C4-2B (cell line): ENCODE data around the gene LRRC8E.
"Not testable (repeated sequence)": the region's sequence is repeated elsewhere in the genome, so short reads cannot be mapped to it uniquely, and the experiment has no call there.

Experiments
- H3K27ac ChIP-seq: fragments of 450-650 bp; 2 replicates; pipeline ENCODE4 v1.5.1; 2017
- ZFX ChIP-seq: fragments of 450-650 bp; IDR thresholded peaks from 2 replicates; pipeline ENCODE4 v1.6.1; 2017
- TF ChIP-seq, protein P1 (sequence below): fragments of 450-650 bp; conservative IDR thresholded peaks from 2 replicates; pipeline ENCODE4 v1.5.1; 2017; ENCODE audit warnings: mild to moderate bottlenecking

The LRRC8E gene

GRCh38 chr19:7914099-7914498, 25.8 kb downstream of the LRRC8E start:
- no peak for TF ChIP-seq ZFX
- TF ChIP-seq, protein P1, sequence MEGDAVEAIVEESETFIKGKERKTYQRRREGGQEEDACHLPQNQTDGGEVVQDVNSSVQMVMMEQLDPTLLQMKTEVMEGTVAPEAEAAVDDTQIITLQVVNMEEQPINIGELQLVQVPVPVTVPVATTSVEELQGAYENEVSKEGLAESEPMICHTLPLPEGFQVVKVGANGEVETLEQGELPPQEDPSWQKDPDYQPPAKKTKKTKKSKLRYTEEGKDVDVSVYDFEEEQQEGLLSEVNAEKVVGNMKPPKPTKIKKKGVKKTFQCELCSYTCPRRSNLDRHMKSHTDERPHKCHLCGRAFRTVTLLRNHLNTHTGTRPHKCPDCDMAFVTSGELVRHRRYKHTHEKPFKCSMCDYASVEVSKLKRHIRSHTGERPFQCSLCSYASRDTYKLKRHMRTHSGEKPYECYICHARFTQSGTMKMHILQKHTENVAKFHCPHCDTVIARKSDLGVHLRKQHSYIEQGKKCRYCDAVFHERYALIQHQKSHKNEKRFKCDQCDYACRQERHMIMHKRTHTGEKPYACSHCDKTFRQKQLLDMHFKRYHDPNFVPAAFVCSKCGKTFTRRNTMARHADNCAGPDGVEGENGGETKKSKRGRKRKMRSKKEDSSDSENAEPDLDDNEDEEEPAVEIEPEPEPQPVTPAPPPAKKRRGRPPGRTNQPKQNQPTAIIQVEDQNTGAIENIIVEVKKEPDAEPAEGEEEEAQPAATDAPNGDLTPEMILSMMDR, result no peak

DNA sequence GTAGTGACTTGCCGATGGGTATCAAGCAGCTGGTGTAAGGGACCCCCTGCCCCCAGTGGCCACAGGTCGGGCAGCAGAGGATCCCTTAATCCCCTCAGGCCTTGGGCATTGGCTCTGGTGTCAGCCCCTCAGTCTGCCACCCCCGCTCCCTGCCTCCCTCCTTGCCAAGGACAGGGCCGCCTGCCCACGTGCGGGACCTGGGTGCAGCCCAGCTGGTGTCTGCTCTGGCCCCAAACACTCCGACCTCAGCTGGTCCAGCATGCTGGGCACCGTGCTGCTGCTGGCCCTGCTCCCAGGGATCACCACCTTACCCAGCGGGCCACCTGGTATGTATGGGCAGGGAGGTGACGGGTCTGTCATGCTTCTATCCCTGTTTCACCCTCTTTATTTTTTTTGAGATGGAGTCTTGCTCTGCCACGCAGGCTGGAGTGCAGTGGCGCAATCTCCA, 26.3 kb downstream of the LRRC8E start, which contains the start of gene TGFBR3L:
Gene TGFBR3L (plus strand): TSS at position 233 of the 448 bp plus-strand sequence.
- TF ChIP-seq ZFX, result no peak
- TF ChIP-seq, protein P1, result no peak
- H3K27ac ChIP-seq, result peak within 1 kb of the TSS; percentile 78; the same call in 1 of the 2 replicates

More at GRCh38 chr19:7914099-7914498, 25.8 kb downstream of the LRRC8E start:
- H3K27ac ChIP-seq, result no peak overlapping the region

DNA sequence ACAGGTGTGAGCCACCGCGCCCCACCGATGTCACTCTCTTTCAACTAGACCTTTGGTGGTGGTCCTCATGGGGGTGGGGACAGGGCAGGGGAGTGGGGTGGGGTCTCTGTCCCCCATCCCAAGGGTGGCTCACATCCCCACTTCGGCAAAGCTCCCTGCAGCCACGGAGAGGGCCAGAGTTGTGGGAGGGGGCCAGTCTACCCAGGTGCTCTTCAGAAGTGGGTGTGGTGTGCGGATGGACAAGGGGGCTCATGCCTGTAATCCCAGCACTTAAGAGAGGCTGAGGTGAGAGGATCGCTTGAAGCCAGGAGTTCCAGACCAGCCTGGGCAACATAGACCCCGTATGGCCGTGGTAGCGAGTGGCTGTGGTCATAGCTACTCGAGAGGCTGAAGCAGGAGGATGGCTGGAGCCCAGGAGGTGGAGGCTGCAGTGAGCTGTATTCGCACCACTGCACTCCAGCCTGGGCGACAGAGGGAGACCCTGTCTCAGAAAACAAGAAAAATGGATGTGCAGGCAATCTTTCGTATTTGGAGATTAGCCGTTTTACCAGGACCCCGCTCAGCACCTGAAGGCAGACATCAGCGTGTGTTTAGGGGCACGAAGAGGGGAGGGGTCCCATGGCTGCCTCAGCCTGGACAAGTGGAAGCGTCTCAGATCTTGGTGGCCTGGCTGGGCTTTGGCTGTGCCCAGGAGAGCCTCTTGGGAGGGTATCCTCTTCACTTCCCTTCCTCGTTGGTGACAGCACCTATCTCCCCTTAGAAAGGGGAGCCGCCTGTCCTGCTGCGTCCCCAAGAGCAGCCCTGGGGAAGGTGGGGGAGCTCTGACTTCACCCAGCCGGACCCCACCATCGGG, 27.2 kb downstream of the LRRC8E start:
- no peak for TF ChIP-seq ZFX
- TF ChIP-seq, protein P1, result no peak
- peak overlapping the region; percentile 78 for H3K27ac ChIP-seq

DNA sequence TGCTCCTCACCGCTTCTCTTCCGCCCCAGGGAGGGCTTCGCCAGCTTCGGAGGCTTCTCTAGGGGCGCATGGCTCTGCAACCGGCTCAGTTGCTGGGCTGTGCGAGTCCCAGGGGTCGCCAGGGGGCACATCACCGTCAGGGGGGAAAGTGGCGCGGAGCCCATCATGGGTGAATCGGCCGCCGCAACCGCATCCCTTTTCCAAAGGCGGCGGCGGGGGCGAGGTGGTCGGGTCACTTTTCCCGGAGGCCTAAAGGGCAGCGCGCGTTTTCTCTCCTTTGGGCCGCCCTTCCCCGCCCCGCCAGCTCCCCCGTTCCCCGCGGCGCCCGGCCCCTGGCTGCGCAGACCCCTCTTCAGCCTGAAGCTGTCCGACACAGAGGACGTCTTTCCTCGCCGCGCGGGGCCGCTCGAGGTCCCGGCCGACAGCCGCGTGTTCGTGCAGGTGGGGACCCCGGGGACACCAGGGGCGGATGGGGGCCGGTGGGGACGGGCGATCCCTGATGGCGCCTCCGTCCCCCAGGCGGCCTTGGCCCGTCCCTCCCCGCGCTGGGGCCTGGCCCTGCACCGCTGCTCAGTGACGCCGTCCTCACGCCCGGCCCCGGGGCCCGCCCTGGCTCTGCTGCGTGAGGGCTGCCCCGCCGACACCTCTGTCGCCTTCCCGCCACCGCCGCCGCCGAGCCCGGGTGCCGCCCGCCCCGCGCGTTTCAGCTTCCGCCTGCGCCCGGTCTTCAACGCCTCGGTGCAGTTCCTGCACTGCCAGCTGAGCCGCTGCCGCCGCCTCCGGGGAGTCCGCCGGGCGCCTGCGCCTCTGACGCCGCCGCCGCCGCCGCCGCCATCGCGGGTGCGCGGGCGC, 28.0 kb downstream of the LRRC8E start:
- peak overlapping the region; percentile 78 for H3K27ac ChIP-seq
- TF ChIP-seq, protein P1, result no peak; the same call in 1 of the 2 replicates
- TF ChIP-seq ZFX, result peak; percentile 81; the same call in 1 of the 2 replicates

DNA sequence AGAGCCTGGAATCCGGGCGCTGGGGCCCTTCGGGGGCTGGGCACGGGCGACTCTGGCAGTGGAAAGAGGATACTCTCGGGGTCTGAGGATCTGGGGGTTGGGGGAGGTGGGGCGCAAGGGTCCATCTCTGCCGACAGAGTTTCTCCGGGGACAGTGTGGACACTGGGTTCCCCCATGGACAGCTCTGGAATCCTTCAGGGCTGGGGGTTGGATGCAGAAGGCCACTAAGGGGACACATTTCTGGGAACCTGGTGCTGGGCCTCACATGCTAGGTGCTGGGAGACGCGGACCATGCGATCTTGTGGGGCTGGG, 28.6 kb downstream of the LRRC8E start:
- H3K27ac ChIP-seq, result peak overlapping the region; percentile 78

DNA sequence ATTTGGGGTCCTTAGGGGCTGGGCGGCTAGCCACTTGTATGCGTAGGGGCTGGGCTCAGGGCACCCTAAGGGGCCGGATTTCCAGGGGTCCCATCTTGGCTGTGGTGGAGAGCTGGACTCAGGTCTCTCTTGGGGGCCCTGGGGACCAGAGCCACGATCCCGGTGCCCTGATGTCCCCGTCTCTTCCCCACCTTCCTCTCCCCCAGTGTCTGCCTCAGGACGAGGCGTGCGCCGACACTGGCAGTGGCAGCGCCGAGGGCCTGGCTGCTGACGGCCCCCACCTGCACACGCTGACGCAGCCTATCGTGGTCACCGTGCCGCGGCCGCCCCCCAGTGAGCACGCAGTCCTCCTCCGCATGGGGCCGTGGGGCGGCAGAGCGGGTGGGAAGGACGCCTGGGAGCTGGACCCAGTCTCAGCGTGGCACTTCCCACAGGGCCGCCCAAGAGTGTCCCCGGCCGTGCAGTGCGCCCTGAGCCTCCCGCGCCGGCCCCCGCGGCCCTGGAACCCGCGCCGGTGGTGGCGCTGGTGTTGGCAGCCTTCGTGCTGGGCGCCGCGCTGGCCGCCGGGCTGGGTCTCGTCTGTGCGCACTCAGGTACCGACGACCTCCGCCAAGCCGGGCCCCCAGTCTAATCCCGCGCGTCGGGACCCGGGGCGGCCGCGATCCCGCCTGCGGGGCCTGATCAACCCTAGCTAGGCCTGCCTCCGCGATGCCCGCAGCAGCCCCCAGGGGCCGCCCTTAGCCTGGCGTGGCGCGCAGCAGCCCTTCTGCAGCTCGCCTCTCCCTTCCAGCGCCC, 29.2 kb downstream of the LRRC8E start:
- no peak for TF ChIP-seq ZFX
- TF ChIP-seq, protein P1, result no peak; the same call in 1 of the 2 replicates
- peak overlapping the region; percentile 78 for H3K27ac ChIP-seq

More for the DNA sequence above, 28.6 kb downstream of the LRRC8E start:
- TF ChIP-seq ZFX, result no peak
- TF ChIP-seq, protein P1, result no peak

DNA sequence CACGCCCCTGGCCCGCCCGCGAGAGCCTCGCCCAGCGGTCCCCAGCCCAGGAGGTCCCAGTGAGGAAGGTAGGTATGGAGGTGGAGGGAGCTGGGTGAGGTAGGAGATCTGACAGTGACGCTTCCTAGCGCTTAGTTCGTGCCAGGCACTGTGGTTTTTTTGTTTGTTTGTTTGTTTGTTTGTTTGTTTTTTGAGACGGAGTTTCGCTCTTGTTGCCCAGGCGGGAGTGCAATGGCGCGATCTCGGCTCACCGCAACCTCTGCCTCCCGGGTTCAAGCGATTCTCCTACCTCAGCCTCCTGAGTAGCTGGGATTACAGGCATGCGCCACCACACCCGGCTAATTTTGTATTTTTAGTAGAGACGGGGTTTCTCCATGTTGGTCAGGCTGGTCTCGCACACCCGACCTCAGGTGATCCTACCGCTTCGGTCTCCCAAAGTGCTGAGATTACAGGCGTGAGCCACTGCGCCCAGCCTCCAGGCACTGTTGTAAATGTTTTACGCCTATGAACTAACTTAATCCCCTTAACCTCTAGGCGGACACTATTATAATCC, 29.8 kb downstream of the LRRC8E start:
- H3K27ac ChIP-seq, result not testable (repeated sequence)
